GM18499 (cell line): ENCODE data around the gene EIPR1.

Source experiments
- ATAC-seq: cut with Tn5 transposase; IDR thresholded peaks from one replicate; pipeline ENCODE4 v1.9.1; 2021; ENCODE audit warnings: moderate number of reproducible peaks; ENCODE audit not compliant: insufficient read depth, unreplicated experiment

EIPR1 gene

GRCh38 chr2:3377612-3378432 lies at the start of gene EIPR1:
Gene EIPR1 (minus strand): TSS chr2:3377818. CDS start chr2:3377689, 129 bp downstream.
- peak; percentile 77 for ATAC-seq

- no peak for ATAC-seq
These were observed 49.7 kb upstream of the EIPR1 start for GRCh38 chr2:3427272-3427671.

- no peak for ATAC-seq
These were observed 49.0 kb upstream of the EIPR1 start for GRCh38 chr2:3426615-3427014.

GRCh38 chr2:3424171-3424795 lies 46.7 kb upstream of the EIPR1 start:
- ATAC-seq, result no peak

GRCh38 chr2:3423492-3424170 lies 46.0 kb upstream of the EIPR1 start:
- no peak for ATAC-seq

GRCh38 chr2:3422161-3422779 lies 44.7 kb upstream of the EIPR1 start:
- no peak for ATAC-seq

GRCh38 chr2:3421580-3421979 lies 44.0 kb upstream of the EIPR1 start:
- no peak for ATAC-seq

- no peak for ATAC-seq
These were observed 43.3 kb upstream of the EIPR1 start for GRCh38 chr2:3420769-3421397.

- ATAC-seq, result no peak
These were observed 42.6 kb upstream of the EIPR1 start for GRCh38 chr2:3420076-3420768.

GRCh38 chr2:3418766-3419404 lies 41.3 kb upstream of the EIPR1 start:
- no peak for ATAC-seq

GRCh38 chr2:3414133-3414860 lies 36.7 kb upstream of the EIPR1 start:
- no peak for ATAC-seq

- ATAC-seq, result no peak
These were observed 36.1 kb upstream of the EIPR1 start for GRCh38 chr2:3413697-3414096.

GRCh38 chr2:3411103-3411502 lies 33.5 kb upstream of the EIPR1 start:
- ATAC-seq, result no peak

GRCh38 chr2:3409627-3410170 lies 32.1 kb upstream of the EIPR1 start:
- ATAC-seq, result no peak

GRCh38 chr2:3408781-3409180 lies 31.2 kb upstream of the EIPR1 start:
- ATAC-seq, result no peak

GRCh38 chr2:3406501-3406900 lies 28.9 kb upstream of the EIPR1 start:
- ATAC-seq, result no peak

GRCh38 chr2:3405876-3406275 lies 28.3 kb upstream of the EIPR1 start:
- no peak for ATAC-seq

GRCh38 chr2:3405307-3405706 lies 27.7 kb upstream of the EIPR1 start:
- ATAC-seq, result no peak
